K562 (cell line): ENCODE results near the gene NIPBL.

Source experiments
- CAMTA2 ChIP-seq: fragments of 250-450 bp; sonication (Bioruptor Pico); conservative IDR thresholded peaks from 2 replicates; pipeline ENCODE4 v1.5.1; 2022
- CBX8 ChIP-seq: fragments of 200-600 bp; sonication (generic); IDR thresholded peaks from 2 replicates; pipeline ENCODE4 v1.6.1; 2012; ENCODE audit warnings: borderline replicate concordance, mixed run types, low read depth, mild to moderate bottlenecking, moderate library complexity, mixed read lengths, low read length, control low read depth, inconsistent platforms; ENCODE audit not compliant: poor library complexity, severe bottlenecking; ENCODE audit errors: extremely low read depth
- CTCF ChIP-seq, 3 experiments: IDR thresholded peaks in 2 of 3; conservative IDR thresholded peaks in 1 of 3; 2 replicates each; pipeline ENCODE4 v1.5.1; 2011 to 2012; ENCODE audit warnings: low read length in 3 of 3, mild to moderate bottlenecking in 3 of 3, control low read depth in 2 of 3, improper control_type of control experiment in 1 of 3, inconsistent platforms in 1 of 3, low read depth in 1 of 3, mixed read lengths in 1 of 3, moderate library complexity in 1 of 3; ENCODE audit not compliant: insufficient read depth in 2 of 3
- PHF8 ChIP-seq: fragments of 200-600 bp; sonication (generic); IDR thresholded peaks from 2 replicates; pipeline ENCODE4 v1.6.1; 2012; ENCODE audit warnings: mixed run types, mild to moderate bottlenecking, inconsistent platforms, low read length, moderate library complexity, borderline replicate concordance

- TF ChIP-seq CTCF (IDR thresholded peaks at IDR 0.05 in 2 of 3, conservative IDR thresholded peaks at IDR 0.05 in 1 of 3; ENCODE audit: insufficient read depth in 2 of 3, low read depth in 1 of 3, low read length in 3 of 3): no peak
- no peak for TF ChIP-seq CBX8
- TF ChIP-seq PHF8: no peak
- TF ChIP-seq CAMTA2 (CRISPR knock-in tag): no peak
Measured at GRCh38 chr5:36880761-36881160, 4.2 kb downstream of the NIPBL start.
